ENCODE measurements around the gene SERPIND1. TPM values are rescaled to one million over a fixed set of nuclear protein-coding genes. Genes with fewer than 3 reads are reported as not detected.
"Not testable (repeated sequence)": the region's sequence is repeated elsewhere in the genome, so short reads cannot be mapped to it uniquely, and the experiment has no call there.

The SERPIND1 gene
- total RNA-seq, 1 donor from 2014 or later = 0.21 TPM

DNA sequence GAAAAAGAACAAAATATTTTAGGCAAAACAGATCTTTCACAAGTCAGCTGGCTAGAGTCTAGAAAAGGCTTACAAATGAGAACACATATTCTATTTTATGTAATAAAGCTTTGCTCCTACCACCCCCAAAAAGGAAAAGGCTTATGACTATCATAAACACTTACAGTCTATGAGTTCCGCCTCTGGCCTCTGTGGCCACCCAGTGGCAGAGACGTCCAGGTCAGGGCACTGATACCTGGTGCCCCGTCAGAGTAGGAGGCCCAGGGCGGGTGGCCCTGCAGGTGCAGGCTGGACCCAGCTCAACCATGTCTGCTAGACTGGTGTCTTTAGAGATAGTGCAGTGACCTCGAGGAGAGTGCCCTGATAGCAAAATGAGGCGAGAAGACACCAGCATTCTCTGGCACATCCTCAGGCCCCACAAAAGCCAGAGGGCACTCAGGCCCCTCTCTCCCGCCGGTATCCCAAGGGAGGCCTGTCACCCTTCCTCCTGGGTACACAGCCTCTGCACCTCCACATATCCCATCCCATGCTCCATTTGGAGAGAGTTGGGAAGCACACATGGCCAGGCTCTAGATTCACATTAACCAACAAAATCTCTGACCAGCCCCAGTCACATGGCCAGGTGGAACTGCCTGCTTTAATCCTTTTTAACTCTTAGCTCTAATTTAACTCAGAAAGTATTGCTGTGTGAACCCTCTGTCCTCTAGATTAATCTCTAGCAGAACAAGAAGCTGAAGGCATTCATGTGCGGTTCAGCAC is 27.3 kb upstream of the SERPIND1 start:
- no peak for DNase-seq (ENCODE audit: low spot score)

DNA sequence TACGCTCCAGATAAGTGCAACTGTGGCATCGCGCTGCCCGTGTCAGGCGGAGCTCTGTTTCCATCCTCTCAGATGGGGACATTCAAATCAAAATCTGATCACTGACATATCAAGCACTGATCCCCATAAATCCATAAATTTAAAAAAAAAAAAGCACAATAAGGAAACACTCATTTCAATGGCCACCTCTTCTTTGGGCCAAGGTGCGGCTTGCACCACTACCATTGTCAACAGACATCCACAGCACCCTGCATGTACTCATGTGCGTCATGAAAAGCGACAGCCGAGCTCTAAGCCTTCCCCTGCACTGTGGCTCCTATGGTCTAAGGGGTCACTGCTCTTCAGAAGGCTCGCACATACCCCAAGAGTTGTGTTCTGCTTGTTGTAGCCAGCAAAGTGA is 26.7 kb upstream of the SERPIND1 start:
- no peak for DNase-seq (ENCODE audit: low spot score)

DNA sequence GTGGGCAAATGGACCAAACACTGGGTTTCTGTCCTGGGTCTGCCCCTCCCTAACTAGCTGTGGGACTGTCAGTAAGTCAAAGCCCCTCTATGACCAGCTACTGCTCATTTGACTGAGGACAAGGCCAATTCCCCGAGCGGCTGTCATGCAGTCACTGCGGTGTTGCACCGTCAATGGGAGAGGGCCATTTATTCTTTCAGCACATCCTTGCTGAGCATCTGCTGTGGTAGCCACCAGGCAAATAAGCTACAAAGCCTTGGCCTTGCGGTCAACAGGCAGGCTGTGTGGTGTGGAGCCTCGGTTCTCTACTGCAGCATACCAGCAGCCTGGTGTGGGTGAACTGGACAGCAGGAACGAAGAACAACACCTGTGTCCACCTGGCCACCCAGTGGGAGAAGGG is 25.8 kb upstream of the SERPIND1 start:
- no peak for DNase-seq (ENCODE audit: low spot score)

DNA sequence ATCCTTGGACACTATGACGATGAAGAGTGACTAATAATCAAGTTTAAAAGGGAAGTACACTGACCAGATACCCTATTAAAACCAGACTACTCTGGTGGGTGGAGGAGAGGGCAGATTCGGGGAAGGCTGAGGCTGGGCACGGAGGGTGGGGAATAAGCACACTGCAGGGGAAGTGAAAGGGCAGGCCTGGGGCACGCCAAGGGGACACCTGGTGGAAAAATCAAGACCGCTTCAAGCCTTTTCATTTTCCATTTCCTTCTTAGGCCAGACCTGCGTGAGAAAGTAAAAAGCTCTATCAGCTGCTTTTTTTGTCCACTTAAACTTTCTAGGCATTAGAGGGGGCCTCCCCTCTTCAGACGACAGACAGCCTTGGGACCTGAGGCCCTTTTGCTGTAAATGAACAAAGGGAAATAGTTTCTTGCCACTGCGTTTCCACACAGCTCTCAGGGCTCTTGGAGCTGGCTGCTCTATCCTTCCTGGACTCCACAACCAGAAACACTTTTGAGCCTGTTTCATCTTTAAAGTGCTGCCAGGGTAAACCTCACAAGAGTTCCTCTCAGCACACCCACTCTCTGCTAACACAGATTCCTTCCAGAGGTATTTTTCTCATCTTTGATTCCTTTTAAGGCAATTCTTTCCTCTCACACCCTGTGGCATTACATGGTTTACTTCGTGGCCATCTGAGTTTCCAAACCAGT is 25.0 kb upstream of the SERPIND1 start:
- no peak for DNase-seq (ENCODE audit: low spot score)

DNA sequence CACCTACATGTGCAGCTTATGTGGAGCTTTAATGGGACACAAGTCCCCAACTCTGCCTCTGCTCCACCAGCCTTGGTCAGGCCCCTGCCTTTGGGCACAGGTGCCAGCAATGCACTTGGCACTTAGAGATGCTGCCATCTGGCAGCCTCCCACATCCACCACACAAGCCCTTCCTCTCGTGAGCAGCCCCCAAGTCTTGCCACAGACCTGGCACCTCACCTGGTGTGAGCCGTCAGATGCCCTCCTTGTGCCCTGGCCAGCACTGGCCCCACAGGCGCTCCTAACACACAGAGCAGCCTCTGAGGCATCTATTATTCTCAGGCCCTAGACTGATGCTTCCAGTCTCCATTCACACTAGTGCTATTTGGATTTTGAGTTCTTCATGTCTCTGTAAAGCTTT is 24.5 kb upstream of the SERPIND1 start:
- no peak for DNase-seq (ENCODE audit: low spot score)

DNA sequence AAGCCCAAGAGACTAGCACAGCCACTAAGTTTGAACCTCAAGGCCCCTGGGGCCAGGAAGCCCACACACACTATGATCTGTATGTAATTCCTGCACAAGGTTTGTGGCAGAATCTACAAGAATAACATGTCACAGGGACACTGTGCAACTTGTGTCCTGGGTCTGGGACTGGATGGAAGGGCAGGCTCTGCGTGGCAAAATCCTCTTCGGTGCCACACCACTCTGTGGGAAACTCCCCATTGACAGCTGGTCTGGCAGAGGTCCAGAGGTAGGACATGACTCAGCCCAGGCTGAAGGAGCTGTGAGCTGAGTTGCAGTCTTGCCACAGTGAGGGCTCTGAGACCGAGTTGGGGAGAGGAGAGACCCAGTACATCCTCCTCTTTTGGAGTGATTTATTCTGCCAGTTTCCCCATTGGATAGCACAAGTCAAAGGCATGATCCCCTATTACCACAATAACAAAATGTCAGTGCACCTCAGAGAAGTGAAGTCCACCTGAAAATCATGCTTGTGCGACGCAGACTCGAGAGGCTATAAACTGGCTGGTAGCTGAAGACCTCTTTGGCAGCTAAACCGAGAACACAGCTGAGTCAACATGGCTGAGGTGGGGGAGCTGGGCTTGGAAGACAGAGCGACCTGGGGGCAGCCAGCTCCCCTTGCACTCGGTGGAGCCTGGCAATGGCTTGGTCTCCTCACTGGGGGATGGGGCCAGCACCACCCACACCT is 23.3 kb upstream of the SERPIND1 start:
- peak; percentile 66 for DNase-seq (ENCODE audit: low spot score)

DNA sequence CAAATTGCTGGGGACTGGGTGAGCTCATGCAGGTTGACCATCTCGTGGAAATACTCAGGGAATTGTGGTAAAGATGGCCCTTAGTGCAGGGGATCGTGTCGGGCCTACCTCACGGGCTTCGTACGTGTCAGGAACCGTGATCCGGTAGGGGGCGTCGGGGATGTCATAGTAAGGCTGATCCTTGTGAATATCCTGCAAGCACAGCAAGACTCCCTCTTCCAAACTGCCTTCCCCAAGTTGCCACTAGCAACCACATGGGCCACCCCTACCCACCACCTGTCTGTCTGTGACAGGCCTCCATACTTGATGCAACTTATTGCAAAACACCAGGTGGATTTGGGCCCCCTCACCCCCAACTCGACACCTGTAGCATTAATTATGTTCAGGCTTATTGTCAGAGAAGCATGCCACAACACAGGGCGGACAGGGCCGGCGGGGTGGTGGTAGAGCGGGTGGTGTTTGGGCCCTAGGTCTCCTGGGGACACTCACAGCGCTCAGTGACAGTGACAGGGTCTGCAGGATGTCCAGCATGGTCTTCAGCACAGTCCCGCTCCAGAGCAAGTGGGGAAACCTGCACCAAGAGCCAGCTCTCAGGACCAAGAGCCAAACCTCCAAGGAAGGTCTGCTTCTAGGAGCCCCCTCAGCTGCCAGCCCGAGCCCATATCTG is 22.6 kb upstream of the SERPIND1 start:
- no peak for DNase-seq (ENCODE audit: low spot score)

DNA sequence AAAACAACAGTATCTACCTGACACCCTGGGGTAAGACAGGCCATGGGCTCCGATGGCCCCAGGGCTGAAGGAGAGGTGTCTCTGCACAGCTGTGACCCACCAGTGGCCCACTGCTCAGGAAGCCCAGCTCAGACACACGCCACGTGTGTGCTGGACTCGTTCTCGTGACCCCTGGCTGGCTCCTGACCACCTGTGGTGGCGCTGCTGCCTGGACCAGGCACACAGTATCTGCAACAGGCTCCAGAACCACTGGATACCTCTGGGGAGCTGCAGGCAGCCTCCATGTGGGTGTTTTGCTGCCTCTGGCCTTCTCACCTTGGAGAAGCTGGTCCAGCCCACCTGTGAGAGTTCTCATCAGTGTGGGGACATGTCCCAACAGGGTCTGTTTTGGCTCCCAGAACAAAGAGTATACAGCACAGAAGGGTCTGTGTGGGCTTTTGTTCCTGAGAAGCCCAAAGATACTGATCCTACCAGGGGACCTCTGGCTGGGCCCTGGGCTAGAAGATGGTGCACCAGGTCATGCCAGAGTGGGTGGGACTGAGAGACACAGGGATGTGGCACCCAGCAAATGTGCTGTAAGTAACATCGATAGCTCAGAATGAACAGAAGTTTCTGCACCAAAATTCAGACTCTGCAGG is 21.7 kb upstream of the SERPIND1 start:
- no peak for DNase-seq (ENCODE audit: low spot score)

DNA sequence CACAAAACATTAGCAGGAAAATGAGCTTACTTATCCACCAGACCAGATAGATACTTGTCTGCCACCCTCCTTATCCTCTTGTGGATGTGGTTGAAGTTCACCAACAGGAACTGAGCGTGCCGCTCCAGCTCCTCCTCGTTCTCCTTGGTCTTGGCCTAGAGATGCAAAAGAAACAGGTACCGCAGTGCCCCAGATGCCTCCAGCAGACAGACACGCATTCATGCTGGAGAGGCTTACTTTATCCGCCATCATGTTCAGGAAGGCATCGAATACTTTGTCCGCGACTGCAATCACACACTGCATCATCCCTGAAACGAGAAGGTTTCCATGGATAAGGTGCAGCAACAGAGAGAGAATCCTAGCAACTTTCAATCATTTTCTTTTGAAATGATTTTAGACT is 21.0 kb upstream of the SERPIND1 start:
- no peak for DNase-seq (ENCODE audit: low spot score)

DNA sequence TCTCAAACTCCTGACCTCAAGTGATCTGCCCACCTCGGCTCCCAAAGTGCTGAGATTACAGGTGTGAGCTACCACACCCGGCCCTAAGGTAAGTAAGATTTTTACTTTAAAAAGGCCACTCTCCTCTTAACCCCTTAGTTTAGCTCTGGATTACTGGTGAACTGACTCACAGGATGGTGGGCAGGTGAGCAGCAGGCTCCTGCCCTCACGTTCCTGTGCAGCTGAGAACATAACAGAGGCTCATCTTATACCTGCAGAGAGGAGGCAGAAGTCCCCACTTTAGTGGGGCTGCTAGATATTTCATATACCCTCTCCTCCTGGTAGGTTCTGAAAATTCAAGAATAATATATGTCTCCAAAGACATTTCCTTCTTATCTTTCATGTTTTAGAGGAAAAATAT is 17.1 kb upstream of the SERPIND1 start:
- no peak for DNase-seq (ENCODE audit: low spot score)

DNA sequence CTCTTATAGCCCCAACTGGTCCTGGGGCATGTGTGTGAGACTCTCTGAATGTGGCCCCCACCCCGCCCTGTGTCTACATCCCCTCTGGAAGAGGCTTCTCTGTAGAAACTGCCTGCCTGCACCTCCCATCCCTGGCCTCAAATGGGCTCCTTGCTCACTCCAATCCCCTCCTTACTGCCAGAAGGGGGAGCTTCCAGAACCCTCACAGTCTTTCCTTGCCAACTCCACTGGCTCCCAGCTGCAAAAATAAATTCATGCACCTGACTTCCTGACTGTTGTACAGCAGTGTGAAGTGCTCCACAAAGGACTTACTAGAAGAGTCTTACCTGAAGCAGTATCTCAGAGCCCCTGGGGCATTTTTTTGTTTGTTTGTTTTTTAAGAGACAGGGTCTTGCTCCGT is 15.2 kb upstream of the SERPIND1 start:
- no peak for DNase-seq (ENCODE audit: low spot score)

DNA sequence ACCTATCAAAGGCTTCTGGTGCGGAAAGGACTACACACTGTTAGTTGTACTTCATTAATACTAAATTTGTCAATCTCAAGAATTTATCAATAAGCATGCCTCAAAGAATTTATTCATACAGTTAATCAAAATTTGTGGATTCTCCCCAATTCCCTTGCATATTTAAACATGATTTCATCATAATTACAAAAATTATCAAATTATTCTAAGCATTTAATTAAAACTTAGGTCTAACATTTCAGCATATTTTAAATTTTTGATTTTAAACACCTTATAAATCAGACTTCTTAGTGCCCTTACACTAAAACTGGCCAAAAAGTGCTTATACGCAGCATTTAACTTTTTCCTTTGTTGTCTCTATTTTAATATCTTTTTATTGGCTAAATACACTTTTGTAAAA is 13.8 kb upstream of the SERPIND1 start:
- no peak for DNase-seq (ENCODE audit: low spot score)

DNA sequence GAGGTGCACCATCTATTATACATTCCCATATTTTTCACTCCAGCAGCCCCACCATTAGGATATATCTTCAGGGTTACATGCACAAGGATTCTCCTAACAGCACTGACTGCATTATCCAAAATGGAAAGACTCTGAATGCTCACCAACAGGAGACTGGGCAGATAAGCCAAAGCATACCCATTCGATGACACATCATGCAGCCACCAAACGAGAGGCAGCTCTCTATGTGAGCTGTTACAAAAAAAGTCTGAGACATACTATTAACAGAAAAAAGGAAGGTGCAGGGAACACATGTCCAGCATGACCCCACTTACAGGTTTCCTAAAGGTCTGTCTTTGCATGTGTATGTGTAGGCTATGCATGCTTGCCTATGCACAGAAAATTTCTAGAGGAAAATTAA is 12.4 kb upstream of the SERPIND1 start:
- DNase-seq (ENCODE audit: low spot score) = no peak

DNA sequence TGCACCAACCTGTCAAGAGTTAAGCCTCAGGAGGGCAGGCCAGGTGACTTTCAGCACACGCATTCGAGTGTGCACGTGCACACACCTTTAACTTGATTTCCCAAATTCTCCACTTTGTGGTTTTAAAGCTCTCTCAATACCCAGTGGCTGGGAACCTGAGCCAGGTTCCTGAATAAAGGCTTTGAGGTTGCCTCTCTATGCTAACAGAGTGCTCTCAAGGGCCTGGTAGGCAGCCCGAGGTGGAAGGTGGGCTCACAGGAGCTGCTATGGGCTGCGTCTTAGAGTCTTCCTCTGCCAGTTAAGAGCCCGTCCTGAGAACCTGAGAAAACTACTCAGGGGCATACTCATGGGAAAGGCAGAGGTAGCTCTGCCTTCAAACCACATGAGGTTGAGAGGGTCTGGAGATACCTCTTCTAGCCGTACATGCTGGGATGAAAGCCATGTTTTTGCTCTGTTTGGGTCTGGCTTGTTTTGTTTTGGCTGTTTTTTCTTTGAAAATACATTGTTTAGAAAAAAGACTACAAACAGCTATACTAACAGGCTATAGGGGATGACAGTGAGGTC is 11.6 kb upstream of the SERPIND1 start:
- DNase-seq (ENCODE audit: low spot score) = no peak

DNA sequence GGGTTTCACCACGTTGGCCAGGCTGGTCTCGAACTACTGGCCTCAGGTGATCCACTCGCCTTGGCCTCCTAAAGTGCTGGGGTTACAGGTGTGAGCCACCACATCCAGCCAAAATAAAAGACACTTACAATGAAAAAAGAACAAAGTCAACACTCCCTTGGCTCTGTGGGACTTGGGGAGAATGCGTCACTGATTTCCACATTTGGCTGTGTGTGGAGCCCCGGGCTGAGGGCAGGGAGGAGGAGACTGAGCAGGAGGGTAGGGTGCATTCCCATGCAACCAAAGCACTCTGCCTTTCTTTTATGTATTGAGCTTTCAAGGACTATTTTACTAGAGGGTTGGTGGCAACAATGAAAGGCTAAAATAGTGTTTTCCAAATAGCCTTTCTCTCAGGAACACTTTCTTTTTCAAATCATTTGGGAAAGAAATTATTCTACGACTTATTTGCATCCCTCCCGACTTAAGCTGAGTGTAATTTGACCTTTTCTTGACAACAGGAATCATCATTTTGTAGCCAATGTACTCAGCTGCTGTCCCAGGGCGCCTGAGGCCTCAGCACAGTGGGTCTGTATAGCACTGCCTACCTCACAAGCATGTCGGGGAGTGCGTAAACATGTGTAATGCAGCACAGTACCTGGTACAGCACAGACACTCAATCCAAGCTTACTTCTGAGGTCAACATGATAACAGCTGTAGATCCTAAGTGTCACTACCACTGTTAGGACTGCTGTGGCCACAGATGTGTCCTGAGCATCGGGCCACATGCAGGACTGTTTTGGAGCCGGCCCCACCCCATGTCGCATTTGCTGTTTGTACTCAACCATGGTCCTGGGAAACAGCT is 10.1 kb upstream of the SERPIND1 start:
- no peak for DNase-seq (ENCODE audit: low spot score)

DNA sequence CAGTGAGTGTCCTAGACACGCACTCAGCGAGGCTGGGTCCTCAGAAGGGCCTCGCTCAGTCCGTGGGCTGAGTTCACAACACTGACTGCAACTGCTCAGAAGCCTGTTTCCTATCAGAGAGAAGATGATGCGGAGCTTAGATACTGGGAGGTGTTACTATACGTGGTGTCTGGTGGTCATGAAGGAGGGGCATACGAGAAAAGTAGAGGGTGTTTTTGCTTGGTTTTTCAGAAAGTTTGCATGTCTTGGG is 9.5 kb upstream of the SERPIND1 start:
- no peak for DNase-seq (ENCODE audit: low spot score)

DNA sequence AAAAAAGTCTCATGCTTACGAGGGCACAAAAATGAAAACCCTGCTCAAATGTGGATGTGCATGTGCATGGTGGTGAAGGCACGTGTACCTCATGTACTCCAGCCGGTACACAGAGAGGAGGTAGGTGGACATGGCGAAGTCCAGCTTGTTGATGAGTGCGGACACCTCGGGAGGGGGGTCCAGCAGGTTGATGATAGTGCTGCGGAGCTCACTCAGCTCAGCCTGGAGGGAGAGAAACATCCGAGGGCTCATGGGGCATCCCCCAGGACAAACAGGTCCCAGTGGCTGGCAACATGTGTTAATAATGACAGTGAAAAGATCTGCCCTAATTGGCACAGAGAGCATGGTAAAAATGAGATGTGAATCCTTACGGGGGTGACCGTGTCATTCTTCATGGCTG is 9.2 kb upstream of the SERPIND1 start:
- DNase-seq (ENCODE audit: low spot score) = no peak

DNA sequence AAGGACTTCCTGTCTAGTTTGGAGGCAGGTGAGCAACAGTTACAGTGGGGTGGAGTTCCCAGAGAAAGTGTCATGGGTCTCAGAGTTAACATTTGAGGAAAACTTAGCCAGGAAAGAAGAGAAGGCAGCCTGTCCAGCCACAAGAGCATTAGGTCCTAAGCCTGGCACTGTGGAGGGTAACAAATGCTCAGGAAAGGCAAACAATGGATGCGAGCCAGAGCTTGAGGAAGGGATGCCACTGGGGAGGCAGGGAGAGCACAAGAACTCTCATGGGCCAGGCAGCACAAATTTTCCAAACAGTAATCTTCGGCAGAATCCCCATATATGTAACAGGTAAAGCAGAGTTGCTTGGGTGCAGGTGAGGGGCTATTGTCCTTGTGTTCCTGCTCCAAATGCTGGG is 8.0 kb upstream of the SERPIND1 start:
- DNase-seq (ENCODE audit: low spot score) = no peak

DNA sequence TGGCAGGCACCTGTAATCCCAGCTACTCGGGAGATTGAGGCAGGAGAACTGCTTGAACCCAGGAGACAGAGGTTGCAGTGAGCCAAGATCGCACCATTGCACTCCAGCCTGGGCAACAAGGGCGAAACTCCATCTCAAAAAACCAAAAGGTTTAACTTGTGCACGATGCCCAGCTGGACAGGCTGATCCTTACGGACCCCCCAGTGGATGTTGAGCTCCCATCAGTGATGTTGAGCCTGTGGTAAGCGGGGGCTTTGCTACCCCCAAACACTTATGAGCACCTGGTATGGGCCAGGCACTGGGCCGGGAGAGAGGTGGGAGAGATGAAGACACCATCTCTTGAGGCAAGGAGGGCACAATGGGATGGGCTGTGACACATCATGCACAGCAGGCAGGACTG is 7.4 kb upstream of the SERPIND1 start:
- DNase-seq (ENCODE audit: low spot score) = no peak

DNA sequence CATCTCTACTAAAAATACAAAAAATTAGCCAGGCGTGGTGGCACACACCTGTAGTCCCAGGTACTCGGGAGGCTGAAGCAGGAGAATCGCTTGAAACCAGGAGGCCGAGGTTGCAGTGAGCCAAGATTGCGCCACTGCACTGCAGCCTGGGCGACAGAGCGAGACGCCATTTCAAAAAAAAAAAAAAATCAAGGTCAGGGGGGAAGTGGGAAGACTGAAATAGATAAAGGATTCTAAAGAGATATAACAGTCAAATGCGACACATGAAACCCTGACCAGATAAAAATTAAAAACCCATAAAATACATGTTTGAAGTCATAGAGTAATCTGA is 4.5 kb upstream of the SERPIND1 start:
- DNase-seq (ENCODE audit: low spot score) = not testable (repeated sequence)
